GM12891 (cell line): Measurements from ENCODE around the gene FARP1.

Source experiments
- POLR2A ChIP-seq: IDR thresholded peaks from 2 replicates; pipeline ENCODE4 v1.6.1; 2011; ENCODE audit warnings: low read depth, low read length, control low read depth
- SPI1 ChIP-seq: IDR thresholded peaks from 2 replicates; pipeline ENCODE4 v1.6.1; 2011; ENCODE audit warnings: low read depth, low read length, control low read depth

DNA sequence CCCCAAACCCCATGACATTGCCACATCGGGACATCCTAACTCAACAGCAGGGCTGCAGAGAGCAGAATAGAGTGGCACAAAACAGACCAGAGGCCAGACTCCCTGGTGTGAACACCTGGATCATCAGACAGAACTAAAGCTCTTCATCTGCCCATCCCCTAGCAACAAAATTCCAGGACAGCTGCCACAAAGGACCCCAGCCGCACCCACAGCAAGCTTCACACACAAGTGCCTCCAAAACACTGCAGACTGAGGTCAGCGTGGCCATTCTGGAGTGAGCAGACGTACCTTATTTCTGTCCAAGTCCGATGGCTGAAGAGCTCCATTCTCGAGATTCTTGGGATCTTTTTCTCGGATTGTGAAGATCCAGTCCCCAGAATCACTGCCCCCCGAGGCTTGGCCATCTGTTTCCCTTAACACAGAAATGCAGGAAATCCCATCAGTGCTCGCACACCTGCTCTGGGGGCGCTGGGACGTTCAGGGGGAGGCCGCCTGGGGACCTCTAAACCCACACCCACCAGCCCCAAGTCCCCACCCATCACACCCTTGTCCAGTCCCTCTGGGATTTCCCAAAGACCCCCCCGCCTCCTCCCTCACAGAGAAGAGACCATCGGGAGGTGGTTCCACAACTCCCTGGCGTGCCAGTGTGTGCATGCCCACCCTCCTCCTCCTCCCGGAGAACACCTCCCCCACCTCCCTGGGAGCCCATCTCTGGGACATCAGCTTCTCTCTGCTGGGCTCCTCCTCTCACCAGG, 318.8 kb downstream of the FARP1 start:
- TF ChIP-seq SPI1: no peak
- no peak for TF ChIP-seq POLR2A
